Muscle layer of colon (tissue), 2 donors: ENCODE data around the gene PEDS1.
"Not testable (repeated sequence)": the region's sequence is repeated elsewhere in the genome, so short reads cannot be mapped to it uniquely, and the experiment has no call there.

Source experiments
- H3K27ac ChIP-seq: one replicate; pipeline ENCODE4 v1.7.0; 2013; ENCODE audit warnings: low read depth, mild to moderate bottlenecking, low read length, moderate library complexity
- H3K27me3 ChIP-seq, 2 donors: one replicate each; pipeline ENCODE4 v1.7.0; 2013; ENCODE audit warnings: low read length in 2 of 2, mild to moderate bottlenecking in 2 of 2; ENCODE audit not compliant: insufficient read depth in 2 of 2, control insufficient read depth in 1 of 2
- H3K36me3 ChIP-seq: one replicate; pipeline ENCODE4 v1.7.0; 2013; ENCODE audit warnings: mild to moderate bottlenecking, low read length; ENCODE audit not compliant: insufficient read depth
- H3K4me1 ChIP-seq: one replicate; pipeline ENCODE4 v1.7.0; 2013; ENCODE audit warnings: mild to moderate bottlenecking, low read length; ENCODE audit not compliant: insufficient read depth
- H3K4me3 ChIP-seq, 2 donors: one replicate each; pipeline ENCODE4 v1.7.0; 2013; ENCODE audit warnings: low read length in 2 of 2, low read depth in 1 of 2, mild to moderate bottlenecking in 1 of 2, moderate library complexity in 1 of 2
- H3K9ac ChIP-seq: one replicate; pipeline ENCODE4 v1.7.0; 2013; ENCODE audit warnings: low read length
- H3K9me3 ChIP-seq: one replicate; pipeline ENCODE4 v1.7.0; 2013; ENCODE audit warnings: mild to moderate bottlenecking, low read length
- donor health status: abdominal sarcoma.
- donor health status: Adenocarcinoma of cecum.

Gene PEDS1

DNA sequence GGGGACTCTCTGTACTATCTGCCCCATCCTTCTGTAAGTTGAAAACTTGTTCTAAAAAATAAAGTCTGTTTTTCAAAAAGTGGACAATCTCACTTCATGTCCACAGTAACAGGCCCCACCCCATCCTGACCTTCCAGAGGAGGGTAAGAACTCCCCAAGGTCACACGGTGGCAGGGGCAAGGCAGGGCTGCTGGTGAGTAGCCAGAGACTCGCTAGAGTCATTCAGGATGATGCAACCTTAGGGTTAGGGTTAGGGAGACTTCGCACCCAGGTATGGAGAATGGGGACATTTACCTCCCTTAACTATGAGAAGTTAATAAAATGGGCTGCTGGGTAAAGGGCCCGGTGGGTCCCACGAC is 15.4 kb downstream of the PEDS1 start:
- Histone ChIP-seq H3K4me1 (peaks cover 16% of the 10 kb centered on the region), H3K27ac (no peak overlapping the region), H3K9me3 (no peaks in the 10 kb centered on the region), H3K36me3 (peaks cover 28% of the 10 kb centered on the region), H3K9ac (no peak overlapping the region), H3K4me3 (no peak overlapping the region), H3K27me3 (no peaks in the 10 kb centered on the region)

DNA sequence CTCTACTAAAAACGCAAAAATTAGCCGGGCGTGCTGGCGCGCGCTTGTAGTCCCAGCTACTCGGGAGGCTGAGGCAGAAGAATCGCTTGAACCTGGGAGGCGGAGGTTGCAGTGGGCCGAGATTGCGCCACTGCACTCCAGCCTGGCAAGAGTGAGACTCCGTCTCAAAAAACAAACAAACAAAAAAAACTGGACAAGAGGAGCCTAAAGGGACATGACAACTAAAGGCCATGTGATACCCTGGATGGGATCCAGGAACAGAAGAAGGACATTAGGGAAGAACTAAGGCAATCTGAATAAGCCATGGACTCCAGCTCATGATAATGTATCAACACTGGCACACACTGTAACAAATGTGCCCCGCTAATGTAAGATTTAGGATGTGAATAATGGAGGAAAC is 15.8 kb downstream of the PEDS1 start:
- not testable (repeated sequence) for H3K27ac ChIP-seq, H3K4me3 ChIP-seq

DNA sequence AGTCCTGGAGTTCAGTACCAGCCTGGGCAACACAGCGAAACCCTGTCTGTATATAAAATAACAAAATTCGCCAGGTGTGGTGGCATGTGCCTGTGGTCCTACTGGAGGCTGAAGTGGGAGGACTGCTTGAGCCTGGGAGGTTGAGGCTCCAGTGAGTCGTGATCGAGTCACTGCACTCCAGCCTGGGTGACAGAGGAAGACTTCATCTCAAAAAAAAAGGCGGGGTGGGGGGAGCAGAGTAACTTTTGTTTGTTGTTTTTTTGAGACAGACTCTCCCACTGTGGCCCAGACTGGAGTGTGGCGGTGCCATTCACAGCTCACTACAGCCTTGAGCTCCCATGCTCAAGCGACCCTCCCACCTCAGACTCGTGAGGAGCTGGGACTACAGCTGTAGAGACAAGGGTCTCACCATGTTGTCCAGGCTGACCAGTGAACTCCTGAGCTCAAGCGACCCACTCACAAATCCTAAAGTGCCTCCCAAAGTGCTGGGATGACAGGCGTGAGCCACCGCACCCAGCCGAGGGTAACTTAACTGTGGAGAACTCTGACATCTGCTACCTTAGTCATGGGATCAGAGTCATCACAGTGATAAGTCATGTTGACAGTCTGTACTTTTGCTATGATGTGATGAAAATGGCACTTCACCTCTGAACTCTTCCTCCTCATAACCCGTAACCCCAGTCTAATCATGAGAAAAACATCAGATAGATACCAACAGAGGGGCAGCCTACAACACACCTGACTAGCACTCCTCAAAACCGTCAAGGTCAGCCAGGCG is 16.5 kb downstream of the PEDS1 start:
- H3K27me3 ChIP-seq = no peaks in the 10 kb centered on the region
- H3K9ac ChIP-seq = no peak overlapping the region
- peaks cover 25% of the 10 kb centered on the region for H3K36me3 ChIP-seq
- H3K4me1 ChIP-seq = peaks cover 24% of the 10 kb centered on the region
- no peaks in the 10 kb centered on the region for H3K9me3 ChIP-seq
- no peak overlapping the region for H3K27ac ChIP-seq
- H3K4me3 ChIP-seq = no peak overlapping the region

More for the DNA sequence above, 15.8 kb downstream of the PEDS1 start:
- not testable (repeated sequence) for H3K9me3 ChIP-seq, H3K27me3 ChIP-seq, H3K9ac ChIP-seq
- H3K4me1 ChIP-seq = peaks cover 19% of the 10 kb centered on the region
- peaks cover 27% of the 10 kb centered on the region for H3K36me3 ChIP-seq

DNA sequence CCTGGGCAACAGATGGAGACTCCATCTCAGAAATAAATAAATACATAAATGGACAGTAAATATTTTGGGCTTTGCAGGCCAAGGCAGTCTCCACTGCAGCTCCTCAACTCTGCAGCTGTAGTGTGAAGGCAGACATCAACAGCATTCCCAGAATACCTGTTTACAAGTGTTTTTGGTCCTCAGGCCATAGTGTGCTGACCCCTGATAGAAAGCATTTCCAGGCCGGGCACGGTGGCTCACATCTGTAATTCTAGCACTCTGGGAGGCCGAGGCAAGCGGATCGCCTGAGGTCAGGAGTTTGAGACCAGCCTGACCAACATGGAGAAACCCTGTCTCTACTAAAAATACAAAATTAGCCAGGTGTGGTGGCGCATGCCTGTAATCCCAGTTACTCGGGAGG is 18.4 kb downstream of the PEDS1 start:
- not testable (repeated sequence) for H3K36me3 ChIP-seq, H3K9me3 ChIP-seq, H3K9ac ChIP-seq, H3K4me3 ChIP-seq, H3K27me3 ChIP-seq, H3K27ac ChIP-seq
- peaks cover 36% of the 10 kb centered on the region for H3K4me1 ChIP-seq

DNA sequence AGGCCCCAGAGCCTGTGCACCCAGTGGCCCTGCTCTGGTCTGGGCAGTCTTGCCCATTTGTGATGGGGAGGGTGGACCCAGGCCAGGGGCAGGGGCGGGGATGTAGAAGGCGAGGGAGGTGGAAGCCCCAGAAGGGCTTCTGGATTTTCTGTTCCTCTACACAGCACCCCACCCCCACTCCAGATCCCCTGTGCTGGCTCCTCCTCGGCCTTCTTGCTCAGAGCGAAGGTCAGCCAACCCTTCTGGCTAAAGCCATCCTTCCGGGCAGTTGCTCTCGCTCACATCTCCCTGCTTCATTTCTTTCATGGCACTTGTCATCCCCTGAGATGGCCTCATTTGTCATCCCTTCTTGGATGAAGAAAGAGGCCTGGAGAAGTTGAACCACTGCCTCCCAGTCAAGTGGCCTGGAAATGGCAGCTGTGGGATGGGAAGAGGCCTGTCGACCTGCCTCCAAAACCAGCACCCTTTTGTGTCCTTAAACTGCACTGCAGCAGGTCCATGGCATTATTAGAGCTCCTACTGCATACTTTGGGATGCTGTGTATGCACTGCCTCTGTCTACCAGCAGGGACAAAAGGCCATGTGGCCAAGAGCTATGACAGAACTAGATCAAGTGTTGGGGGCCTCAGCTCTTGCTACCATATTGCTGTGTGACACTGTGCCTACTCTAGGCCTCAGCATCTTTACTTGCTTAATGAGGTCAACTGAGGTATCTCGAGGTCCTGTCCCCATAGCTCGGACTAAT is 19.9 kb downstream of the PEDS1 start:
- Histone ChIP-seq H3K4me3 (no peak overlapping the region), H3K27ac (peak overlapping the region; percentile 36), H3K36me3 (peaks cover 14% of the 10 kb centered on the region), H3K27me3 (no peaks in the 10 kb centered on the region), H3K9ac (no peak overlapping the region), H3K9me3 (no peaks in the 10 kb centered on the region), H3K4me1 (peaks cover 51% of the 10 kb centered on the region)

DNA sequence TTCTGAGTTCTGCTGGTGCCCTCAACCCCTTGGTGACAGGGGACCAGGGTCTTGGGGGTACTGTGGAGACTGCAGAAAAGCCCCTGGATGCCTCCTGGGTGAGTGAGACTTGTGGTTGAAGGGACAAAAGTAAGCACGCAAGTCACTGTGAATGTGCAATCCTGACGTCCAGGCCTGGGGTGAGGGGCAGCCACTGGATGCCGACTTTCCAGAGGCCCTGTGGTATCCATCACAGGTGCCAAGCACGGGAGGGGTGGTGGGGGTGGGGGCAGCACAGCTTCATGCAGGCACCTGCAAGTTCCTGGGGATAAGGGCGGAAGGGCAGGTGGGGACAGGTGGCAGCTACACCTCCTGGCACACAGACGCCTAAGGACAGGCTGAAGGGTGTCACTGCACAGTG is 20.5 kb downstream of the PEDS1 start:
- no peaks in the 10 kb centered on the region for H3K9me3 ChIP-seq
- H3K36me3 ChIP-seq = peaks cover 20% of the 10 kb centered on the region
- H3K4me1 ChIP-seq = peaks cover 51% of the 10 kb centered on the region
- H3K9ac ChIP-seq = no peak overlapping the region
- H3K4me3 ChIP-seq = no peak overlapping the region
- H3K27me3 ChIP-seq = no peaks in the 10 kb centered on the region
- H3K27ac ChIP-seq = peak overlapping the region; percentile 14

DNA sequence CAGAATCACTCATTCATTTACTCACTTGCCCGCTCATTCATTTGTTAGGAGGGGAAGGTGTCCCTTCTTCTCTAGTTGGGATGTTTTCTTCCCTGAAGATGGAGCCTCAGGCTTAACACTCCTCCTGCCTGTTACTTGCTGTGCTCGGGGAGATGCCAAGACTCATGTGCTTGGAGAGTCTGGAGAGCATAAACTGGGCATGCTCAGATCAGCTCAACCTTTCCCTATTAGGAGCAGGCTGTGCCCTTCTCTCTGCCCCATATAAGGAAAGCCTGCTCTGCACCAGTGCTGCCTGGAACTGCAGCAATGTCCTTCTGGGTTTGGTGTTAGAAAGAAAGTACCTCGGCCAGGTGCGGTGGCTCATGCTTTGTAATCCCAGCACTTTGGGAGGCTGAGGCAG is 22.5 kb downstream of the PEDS1 start:
- peak overlapping the region in 1 of 2 donors; percentile 52 for H3K4me3 ChIP-seq
- no peaks in the 10 kb centered on the region for H3K27me3 ChIP-seq
- H3K9me3 ChIP-seq = no peaks in the 10 kb centered on the region
- H3K9ac ChIP-seq = no peak overlapping the region
- peaks cover 48% of the 10 kb centered on the region for H3K4me1 ChIP-seq
- H3K36me3 ChIP-seq = peaks cover 39% of the 10 kb centered on the region
- H3K27ac ChIP-seq = peak overlapping the region; percentile 75

DNA sequence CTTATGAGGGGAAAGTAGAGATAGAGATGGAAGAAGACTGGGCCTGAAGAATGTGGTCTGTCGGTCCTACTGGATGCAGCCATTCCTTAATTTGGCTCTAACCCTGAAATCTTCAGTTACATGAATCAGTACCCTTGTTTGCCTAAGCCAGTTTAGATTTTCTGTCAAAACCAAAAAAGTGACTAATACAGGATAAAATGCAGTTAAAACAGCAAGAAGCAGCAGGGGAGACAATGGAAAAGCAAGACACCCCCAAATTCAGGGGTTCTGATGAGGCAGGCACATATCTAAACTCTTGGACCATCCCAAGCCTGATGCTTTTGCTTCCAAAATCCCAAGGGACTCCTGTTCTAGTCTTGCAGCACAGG is 23.2 kb downstream of the PEDS1 start:
- Histone ChIP-seq H3K4me1 (peaks cover 48% of the 10 kb centered on the region), H3K4me3 (peak overlapping the region; percentile 12 to 52), H3K36me3 (peaks cover 44% of the 10 kb centered on the region), H3K27ac (peak overlapping the region; percentile 75), H3K9ac (peak overlapping the region; percentile 25), H3K9me3 (no peaks in the 10 kb centered on the region), H3K27me3 (no peaks in the 10 kb centered on the region)

DNA sequence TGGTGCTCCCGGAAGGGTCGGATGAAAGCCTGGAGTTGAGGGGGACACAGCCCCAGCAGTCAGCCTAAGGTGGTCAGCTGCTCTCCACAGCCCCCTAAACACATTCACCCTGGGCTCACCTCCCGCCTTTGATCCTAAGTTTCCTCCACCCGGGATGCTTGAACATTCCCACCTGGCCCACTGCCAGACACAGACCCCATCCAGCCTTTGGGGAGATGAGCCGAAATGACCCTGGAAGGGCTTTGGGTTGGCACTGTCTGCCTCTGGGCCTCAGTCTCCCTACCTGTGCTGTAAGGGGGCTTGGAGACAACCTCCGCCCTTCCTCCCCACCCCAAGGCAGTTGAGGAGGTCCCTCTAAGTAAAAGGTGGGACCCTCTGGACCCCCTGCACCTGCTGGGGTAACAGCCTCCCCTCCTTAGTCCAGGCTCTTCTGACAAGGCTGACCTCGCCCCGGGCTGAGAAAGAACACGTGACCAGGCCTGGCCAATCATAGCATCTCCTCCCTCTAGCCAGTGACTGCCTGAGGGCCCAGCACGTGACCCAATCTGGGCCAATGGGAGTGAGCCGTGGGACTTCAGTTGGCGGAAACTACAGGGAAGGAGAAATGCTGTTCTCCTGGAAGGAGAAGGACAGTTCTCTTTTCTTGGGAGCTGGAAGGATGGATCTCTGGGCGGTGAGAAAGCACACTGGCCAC is 23.7 kb downstream of the PEDS1 start:
- peak overlapping the region; percentile 75 for H3K27ac ChIP-seq
- no peaks in the 10 kb centered on the region for H3K9me3 ChIP-seq
- peak overlapping the region; percentile 12 to 52 for H3K4me3 ChIP-seq
- peaks cover 48% of the 10 kb centered on the region for H3K36me3 ChIP-seq
- H3K9ac ChIP-seq = peak overlapping the region; percentile 25
- peaks cover 48% of the 10 kb centered on the region for H3K4me1 ChIP-seq
- H3K27me3 ChIP-seq = no peaks in the 10 kb centered on the region

DNA sequence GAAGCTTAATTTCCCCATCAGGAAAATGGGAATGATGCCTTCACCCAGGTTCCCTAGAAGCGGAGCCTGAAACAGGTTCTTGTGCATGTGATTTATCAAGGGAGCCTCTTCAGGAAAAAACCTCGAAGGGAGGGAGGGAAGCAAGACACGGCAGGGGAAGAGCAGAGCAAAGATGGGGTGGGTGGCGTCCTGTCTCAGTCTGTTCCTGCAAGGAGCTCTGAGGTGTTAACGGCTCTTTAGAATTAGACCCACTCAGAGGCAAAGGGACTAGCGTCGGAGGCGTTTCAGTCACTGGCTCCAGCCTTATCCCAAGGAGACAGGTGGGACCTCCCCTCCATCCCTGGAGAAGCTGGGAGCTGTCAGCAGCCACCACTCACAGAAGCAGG is 25.0 kb downstream of the PEDS1 start:
- Histone ChIP-seq H3K9me3 (no peaks in the 10 kb centered on the region), H3K4me3 (peak overlapping the region in 1 of 2 donors; percentile 52), H3K36me3 (peaks cover 57% of the 10 kb centered on the region), H3K27me3 (no peaks in the 10 kb centered on the region), H3K9ac (no peak overlapping the region), H3K4me1 (peaks cover 44% of the 10 kb centered on the region), H3K27ac (peak overlapping the region; percentile 75)

DNA sequence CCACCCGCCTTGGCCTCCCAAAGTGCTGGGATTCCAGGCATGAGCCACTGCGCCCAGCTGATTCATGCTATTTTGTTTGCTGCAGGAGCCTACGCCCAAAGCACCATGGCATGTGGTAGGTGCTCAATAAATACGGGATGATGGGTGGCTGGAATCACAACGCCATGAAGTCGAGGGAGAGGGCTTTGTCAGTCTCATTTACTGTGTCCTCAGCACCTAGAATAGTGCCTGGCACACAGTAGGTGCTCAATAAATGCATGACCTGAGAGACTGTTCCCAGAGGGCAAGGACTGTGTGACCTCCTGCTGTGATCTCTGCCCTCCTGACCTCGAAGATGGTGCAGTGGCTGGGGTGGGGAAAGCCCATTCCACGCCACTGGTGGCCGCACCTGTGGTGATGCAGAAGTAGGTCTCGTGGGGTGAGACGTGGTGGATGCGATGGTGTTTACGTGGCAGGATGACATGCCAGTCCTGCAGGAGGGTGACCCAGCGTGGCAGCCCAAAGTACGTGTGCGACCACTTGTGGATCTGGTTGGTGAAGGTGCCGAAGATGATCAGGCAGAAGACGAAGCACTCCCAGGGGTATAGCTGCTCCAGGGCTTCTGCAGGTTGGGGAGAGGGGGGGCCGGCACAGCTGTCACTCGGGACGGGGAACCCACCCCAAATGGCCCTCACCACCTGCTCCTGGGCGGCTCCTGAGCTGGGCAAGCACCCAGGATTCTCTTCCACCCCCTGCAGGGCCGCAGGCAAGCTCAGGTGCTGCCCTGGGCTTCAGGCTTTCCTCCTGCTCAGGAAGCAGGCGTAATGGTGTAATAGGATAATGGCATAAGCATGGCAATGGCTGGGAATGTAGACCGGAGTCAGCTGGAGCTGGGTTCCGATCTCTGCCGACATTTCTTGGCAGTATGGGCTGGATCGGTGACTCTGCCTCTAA is 25.7 kb downstream of the PEDS1 start:
- peaks cover 61% of the 10 kb centered on the region for H3K36me3 ChIP-seq
- no peaks in the 10 kb centered on the region for H3K27me3 ChIP-seq
- H3K4me3 ChIP-seq = no peak overlapping the region
- H3K9ac ChIP-seq = no peak overlapping the region
- H3K27ac ChIP-seq = no peak overlapping the region
- H3K9me3 ChIP-seq = no peaks in the 10 kb centered on the region
- H3K4me1 ChIP-seq = peaks cover 37% of the 10 kb centered on the region
